ENCODE measurements around the gene KLF1.

DNA sequence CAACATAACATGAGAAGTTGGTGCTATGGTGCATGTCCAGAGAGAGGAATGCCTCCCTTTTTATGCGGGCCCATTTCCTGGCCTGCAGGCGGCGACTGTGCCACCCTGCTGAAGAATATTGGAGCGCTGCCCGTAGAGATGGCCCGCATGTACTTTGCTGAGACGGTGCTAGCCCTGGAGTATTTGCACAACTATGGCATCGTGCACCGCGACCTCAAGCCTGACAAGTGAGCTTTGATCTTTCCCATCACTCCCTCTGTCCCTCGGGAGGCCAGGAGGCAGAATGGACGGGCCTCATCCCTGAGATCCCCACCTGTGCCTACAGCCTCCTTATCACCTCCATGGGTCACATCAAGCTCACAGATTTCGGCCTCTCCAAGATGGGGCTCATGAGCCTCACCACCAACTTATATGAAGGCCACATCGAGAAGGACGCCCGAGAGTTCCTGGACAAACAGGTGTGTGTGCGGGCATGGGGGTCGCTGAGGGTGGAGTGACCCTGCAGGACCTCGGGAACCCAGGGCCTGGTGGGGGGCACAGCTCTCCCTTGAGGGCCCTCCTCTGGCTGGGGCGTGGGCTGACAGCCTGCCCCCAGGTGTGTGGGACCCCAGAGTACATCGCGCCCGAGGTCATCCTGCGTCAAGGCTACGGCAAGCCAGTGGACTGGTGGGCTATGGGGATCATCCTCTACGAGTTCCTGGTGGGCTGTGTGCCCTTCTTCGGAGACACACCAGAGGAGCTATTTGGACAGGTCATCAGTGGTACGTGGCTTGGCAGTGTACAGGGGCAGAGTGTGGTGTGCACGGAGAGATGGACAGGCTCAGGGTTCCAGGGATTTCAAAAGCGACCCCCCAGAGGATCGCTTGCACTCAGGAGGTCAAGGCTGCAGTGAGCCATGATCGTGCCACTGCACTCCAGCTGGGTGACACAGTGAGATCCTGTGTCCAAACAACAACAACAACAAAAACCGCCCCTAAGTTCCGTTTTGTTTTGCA is 22.0 kb downstream of the KLF1 start:
- TF ChIP-seq, protein P1, sequence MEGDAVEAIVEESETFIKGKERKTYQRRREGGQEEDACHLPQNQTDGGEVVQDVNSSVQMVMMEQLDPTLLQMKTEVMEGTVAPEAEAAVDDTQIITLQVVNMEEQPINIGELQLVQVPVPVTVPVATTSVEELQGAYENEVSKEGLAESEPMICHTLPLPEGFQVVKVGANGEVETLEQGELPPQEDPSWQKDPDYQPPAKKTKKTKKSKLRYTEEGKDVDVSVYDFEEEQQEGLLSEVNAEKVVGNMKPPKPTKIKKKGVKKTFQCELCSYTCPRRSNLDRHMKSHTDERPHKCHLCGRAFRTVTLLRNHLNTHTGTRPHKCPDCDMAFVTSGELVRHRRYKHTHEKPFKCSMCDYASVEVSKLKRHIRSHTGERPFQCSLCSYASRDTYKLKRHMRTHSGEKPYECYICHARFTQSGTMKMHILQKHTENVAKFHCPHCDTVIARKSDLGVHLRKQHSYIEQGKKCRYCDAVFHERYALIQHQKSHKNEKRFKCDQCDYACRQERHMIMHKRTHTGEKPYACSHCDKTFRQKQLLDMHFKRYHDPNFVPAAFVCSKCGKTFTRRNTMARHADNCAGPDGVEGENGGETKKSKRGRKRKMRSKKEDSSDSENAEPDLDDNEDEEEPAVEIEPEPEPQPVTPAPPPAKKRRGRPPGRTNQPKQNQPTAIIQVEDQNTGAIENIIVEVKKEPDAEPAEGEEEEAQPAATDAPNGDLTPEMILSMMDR (IDR thresholded peaks at IDR 0.05), result no peak
- TF ChIP-seq JUND (IDR thresholded peaks at IDR 0.05) (no peak), NFIC (IDR thresholded peaks at IDR 0.05; ENCODE audit: borderline replicate concordance) (no peak), TEAD4 (IDR thresholded peaks at IDR 0.05; ENCODE audit: borderline replicate concordance, insufficient read depth) (no peak), TCF12 (IDR thresholded peaks at IDR 0.05) (no peak), MXI1 (IDR thresholded peaks at IDR 0.05; ENCODE audit: low read depth, low read length) (no peak), GATA2 (CRISPR knock-in tag; IDR thresholded peaks at IDR 0.05) (no peak), EP300 (IDR thresholded peaks at IDR 0.05; ENCODE audit: borderline replicate concordance in 1 of 2, low read depth in 1 of 2, low read length in 1 of 2) (no peak), POLR2AphosphoS5 (IDR thresholded peaks at IDR 0.05; ENCODE audit: low read depth, low read length) (no peak)
- TF ChIP-seq, protein P2, sequence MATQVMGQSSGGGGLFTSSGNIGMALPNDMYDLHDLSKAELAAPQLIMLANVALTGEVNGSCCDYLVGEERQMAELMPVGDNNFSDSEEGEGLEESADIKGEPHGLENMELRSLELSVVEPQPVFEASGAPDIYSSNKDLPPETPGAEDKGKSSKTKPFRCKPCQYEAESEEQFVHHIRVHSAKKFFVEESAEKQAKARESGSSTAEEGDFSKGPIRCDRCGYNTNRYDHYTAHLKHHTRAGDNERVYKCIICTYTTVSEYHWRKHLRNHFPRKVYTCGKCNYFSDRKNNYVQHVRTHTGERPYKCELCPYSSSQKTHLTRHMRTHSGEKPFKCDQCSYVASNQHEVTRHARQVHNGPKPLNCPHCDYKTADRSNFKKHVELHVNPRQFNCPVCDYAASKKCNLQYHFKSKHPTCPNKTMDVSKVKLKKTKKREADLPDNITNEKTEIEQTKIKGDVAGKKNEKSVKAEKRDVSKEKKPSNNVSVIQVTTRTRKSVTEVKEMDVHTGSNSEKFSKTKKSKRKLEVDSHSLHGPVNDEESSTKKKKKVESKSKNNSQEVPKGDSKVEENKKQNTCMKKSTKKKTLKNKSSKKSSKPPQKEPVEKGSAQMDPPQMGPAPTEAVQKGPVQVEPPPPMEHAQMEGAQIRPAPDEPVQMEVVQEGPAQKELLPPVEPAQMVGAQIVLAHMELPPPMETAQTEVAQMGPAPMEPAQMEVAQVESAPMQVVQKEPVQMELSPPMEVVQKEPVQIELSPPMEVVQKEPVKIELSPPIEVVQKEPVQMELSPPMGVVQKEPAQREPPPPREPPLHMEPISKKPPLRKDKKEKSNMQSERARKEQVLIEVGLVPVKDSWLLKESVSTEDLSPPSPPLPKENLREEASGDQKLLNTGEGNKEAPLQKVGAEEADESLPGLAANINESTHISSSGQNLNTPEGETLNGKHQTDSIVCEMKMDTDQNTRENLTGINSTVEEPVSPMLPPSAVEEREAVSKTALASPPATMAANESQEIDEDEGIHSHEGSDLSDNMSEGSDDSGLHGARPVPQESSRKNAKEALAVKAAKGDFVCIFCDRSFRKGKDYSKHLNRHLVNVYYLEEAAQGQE (IDR thresholded peaks at IDR 0.05; ENCODE audit: low read depth, low read length), result no peak
- TF ChIP-seq, protein P3, sequence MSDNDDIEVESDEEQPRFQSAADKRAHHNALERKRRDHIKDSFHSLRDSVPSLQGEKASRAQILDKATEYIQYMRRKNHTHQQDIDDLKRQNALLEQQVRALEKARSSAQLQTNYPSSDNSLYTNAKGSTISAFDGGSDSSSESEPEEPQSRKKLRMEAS (IDR thresholded peaks at IDR 0.05; ENCODE audit: low read depth), result no peak
- TF ChIP-seq, protein P4, sequence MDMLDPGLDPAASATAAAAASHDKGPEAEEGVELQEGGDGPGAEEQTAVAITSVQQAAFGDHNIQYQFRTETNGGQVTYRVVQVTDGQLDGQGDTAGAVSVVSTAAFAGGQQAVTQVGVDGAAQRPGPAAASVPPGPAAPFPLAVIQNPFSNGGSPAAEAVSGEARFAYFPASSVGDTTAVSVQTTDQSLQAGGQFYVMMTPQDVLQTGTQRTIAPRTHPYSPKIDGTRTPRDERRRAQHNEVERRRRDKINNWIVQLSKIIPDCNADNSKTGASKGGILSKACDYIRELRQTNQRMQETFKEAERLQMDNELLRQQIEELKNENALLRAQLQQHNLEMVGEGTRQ (IDR thresholded peaks at IDR 0.05; ENCODE audit: borderline replicate concordance, low read depth, low read length), result no peak

All from SK-N-SH (cell line).